ENCODE data around the gene TMEM17. TPM values are rescaled to one million over a fixed set of nuclear protein-coding genes. Genes with fewer than 3 reads are reported as not detected.
A peak's percentile ranks its signal among the peaks of the same experiment; 100 is the strongest.

TMEM17 gene
- total and polyA plus RNA-seq, 2 of the 13 experiments (the other 11 are each of a cell fraction or from before 2014, with no cell fraction given) = 0.22 to 0.50 TPM

DNA sequence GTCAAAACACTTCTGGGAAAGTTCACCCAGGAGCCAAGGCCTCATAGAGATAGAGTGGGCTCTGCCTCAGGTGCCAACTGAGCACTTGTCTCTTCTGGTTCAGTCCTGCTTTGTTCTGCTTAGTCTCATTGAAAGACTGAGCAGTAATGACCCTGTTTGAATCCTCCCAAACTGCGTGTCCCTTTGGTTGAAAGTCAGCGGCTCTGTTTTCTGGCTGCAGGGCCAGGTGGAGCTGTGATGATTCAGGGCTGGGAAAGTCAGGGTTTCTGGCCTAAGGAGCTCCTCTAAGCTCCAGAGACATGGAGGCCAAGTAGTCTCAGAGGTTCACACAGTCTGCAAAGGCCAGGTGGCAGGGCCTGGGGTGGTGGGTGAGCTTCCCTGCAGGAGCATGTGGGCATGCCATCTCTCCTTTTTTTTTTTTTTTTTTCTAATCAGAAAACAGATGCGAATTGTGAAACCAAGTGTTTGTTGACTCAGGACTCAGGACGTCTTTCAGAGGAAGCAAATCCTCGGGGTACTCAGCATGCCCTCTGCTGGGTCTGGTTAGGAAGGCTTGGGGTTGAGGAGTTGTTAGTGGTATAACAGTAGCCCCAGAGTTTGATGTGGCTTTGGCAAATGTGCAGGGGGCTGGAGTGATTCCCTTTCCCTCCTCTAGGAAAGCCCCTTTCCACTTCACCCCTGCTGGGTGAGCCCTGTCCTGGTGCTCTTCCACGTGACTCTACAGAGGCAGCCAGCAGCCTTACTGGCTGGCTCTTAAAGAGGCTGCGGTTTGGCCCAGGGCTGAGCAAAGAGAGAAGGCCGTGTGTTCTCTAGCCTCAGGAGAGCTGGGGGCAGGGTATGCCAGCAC lies 38.3 kb downstream of the TMEM17 start (continued):
- TF ChIP-seq, protein P1, sequence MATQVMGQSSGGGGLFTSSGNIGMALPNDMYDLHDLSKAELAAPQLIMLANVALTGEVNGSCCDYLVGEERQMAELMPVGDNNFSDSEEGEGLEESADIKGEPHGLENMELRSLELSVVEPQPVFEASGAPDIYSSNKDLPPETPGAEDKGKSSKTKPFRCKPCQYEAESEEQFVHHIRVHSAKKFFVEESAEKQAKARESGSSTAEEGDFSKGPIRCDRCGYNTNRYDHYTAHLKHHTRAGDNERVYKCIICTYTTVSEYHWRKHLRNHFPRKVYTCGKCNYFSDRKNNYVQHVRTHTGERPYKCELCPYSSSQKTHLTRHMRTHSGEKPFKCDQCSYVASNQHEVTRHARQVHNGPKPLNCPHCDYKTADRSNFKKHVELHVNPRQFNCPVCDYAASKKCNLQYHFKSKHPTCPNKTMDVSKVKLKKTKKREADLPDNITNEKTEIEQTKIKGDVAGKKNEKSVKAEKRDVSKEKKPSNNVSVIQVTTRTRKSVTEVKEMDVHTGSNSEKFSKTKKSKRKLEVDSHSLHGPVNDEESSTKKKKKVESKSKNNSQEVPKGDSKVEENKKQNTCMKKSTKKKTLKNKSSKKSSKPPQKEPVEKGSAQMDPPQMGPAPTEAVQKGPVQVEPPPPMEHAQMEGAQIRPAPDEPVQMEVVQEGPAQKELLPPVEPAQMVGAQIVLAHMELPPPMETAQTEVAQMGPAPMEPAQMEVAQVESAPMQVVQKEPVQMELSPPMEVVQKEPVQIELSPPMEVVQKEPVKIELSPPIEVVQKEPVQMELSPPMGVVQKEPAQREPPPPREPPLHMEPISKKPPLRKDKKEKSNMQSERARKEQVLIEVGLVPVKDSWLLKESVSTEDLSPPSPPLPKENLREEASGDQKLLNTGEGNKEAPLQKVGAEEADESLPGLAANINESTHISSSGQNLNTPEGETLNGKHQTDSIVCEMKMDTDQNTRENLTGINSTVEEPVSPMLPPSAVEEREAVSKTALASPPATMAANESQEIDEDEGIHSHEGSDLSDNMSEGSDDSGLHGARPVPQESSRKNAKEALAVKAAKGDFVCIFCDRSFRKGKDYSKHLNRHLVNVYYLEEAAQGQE (IDR thresholded peaks at IDR 0.05; ENCODE audit: borderline replicate concordance in 1 of 2, low read depth in 1 of 2, low read length in 2 of 2) = no peak
- TF ChIP-seq SOX6 (IDR thresholded peaks at IDR 0.05) (no peak), SOX6 (CRISPR knock-in tag; IDR thresholded peaks at IDR 0.05) (0 out of 2 replicates have a peak, but pooled peaks have one; percentile 34), ZNF256 (CRISPR knock-in tag; conservative IDR thresholded peaks at IDR 0.05) (peak; percentile 80), ZMAT3 (CRISPR knock-in tag; conservative IDR thresholded peaks at IDR 0.05) (no peak), SIX1 (CRISPR knock-in tag; IDR thresholded peaks at IDR 0.05; ENCODE audit: borderline replicate concordance) (no peak), FOXO1 (CRISPR knock-in tag; IDR thresholded peaks at IDR 0.05) (no peak), ZNF30 (CRISPR knock-in tag; IDR thresholded peaks at IDR 0.05) (no peak)
- TF ChIP-seq, protein P2, sequence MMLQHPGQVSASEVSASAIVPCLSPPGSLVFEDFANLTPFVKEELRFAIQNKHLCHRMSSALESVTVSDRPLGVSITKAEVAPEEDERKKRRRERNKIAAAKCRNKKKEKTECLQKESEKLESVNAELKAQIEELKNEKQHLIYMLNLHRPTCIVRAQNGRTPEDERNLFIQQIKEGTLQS (CRISPR knock-in tag; IDR thresholded peaks at IDR 0.05) = no peak
- TF ChIP-seq, protein P3, sequence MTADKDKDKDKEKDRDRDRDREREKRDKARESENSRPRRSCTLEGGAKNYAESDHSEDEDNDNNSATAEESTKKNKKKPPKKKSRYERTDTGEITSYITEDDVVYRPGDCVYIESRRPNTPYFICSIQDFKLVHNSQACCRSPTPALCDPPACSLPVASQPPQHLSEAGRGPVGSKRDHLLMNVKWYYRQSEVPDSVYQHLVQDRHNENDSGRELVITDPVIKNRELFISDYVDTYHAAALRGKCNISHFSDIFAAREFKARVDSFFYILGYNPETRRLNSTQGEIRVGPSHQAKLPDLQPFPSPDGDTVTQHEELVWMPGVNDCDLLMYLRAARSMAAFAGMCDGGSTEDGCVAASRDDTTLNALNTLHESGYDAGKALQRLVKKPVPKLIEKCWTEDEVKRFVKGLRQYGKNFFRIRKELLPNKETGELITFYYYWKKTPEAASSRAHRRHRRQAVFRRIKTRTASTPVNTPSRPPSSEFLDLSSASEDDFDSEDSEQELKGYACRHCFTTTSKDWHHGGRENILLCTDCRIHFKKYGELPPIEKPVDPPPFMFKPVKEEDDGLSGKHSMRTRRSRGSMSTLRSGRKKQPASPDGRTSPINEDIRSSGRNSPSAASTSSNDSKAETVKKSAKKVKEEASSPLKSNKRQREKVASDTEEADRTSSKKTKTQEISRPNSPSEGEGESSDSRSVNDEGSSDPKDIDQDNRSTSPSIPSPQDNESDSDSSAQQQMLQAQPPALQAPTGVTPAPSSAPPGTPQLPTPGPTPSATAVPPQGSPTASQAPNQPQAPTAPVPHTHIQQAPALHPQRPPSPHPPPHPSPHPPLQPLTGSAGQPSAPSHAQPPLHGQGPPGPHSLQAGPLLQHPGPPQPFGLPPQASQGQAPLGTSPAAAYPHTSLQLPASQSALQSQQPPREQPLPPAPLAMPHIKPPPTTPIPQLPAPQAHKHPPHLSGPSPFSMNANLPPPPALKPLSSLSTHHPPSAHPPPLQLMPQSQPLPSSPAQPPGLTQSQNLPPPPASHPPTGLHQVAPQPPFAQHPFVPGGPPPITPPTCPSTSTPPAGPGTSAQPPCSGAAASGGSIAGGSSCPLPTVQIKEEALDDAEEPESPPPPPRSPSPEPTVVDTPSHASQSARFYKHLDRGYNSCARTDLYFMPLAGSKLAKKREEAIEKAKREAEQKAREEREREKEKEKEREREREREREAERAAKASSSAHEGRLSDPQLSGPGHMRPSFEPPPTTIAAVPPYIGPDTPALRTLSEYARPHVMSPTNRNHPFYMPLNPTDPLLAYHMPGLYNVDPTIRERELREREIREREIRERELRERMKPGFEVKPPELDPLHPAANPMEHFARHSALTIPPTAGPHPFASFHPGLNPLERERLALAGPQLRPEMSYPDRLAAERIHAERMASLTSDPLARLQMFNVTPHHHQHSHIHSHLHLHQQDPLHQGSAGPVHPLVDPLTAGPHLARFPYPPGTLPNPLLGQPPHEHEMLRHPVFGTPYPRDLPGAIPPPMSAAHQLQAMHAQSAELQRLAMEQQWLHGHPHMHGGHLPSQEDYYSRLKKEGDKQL (CRISPR knock-in tag; IDR thresholded peaks at IDR 0.05; ENCODE audit: low read depth) = no peak
- TF ChIP-seq, protein P4, sequence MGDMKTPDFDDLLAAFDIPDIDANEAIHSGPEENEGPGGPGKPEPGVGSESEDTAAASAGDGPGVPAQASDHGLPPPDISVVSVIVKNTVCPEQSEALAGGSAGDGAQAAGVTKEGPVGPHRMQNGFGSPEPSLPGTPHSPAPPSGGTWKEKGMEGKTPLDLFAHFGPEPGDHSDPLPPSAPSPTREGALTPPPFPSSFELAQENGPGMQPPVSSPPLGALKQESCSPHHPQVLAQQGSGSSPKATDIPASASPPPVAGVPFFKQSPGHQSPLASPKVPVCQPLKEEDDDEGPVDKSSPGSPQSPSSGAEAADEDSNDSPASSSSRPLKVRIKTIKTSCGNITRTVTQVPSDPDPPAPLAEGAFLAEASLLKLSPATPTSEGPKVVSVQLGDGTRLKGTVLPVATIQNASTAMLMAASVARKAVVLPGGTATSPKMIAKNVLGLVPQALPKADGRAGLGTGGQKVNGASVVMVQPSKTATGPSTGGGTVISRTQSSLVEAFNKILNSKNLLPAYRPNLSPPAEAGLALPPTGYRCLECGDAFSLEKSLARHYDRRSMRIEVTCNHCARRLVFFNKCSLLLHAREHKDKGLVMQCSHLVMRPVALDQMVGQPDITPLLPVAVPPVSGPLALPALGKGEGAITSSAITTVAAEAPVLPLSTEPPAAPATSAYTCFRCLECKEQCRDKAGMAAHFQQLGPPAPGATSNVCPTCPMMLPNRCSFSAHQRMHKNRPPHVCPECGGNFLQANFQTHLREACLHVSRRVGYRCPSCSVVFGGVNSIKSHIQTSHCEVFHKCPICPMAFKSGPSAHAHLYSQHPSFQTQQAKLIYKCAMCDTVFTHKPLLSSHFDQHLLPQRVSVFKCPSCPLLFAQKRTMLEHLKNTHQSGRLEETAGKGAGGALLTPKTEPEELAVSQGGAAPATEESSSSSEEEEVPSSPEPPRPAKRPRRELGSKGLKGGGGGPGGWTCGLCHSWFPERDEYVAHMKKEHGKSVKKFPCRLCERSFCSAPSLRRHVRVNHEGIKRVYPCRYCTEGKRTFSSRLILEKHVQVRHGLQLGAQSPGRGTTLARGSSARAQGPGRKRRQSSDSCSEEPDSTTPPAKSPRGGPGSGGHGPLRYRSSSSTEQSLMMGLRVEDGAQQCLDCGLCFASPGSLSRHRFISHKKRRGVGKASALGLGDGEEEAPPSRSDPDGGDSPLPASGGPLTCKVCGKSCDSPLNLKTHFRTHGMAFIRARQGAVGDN (CRISPR knock-in tag; IDR thresholded peaks at IDR 0.05) = peak; percentile 79
